Gastroesophageal sphincter (tissue), 4 donors: ENCODE data around the gene PRKRA. TPM values are rescaled to one million over a fixed set of nuclear protein-coding genes. Genes with fewer than 3 reads are reported as not detected.

Experiments
- ATAC-seq: fragments of 150-250 bp; one replicate; pipeline ENCODE4 v1.9.1; 2016; ENCODE audit warnings: mild to moderate bottlenecking, moderate library complexity
- H3K27ac ChIP-seq, 4 donors: fragments of 200-600 bp; sonication (generic) in 3 of 4; 1 replicate in 3 of 4; 2 replicates in 1 of 4; pipeline ENCODE4 v1.5.1; 2016 to 2019
- H3K27me3 ChIP-seq: fragments of 200-600 bp; sonication (generic); one replicate; pipeline ENCODE4 v1.5.1; 2019
- H3K36me3 ChIP-seq, 2 donors: fragments of 200-600 bp; sonication (generic); one replicate each; pipeline ENCODE4 v1.5.1; 2019; ENCODE audit warnings: control low read depth in 1 of 2
- H3K4me1 ChIP-seq, 3 donors: fragments of 200-600 bp; sonication (generic); 1 replicate in 2 of 3; 2 replicates in 1 of 3; pipeline ENCODE4 v1.5.1; 2016 to 2019; ENCODE audit warnings: control low read depth in 2 of 3
- H3K4me3 ChIP-seq, 2 donors: fragments of 200-600 bp; sonication (generic); one replicate each; pipeline ENCODE4 v1.5.1; 2019; ENCODE audit warnings: mild to moderate bottlenecking in 1 of 2, moderate library complexity in 1 of 2
- H3K9me3 ChIP-seq, 3 donors: fragments of 200-600 bp; sonication (generic); one replicate each; pipeline ENCODE4 v1.5.1; 2017 to 2019; ENCODE audit warnings: control low read depth in 2 of 3
- CTCF ChIP-seq, 4 experiments: fragments of 200-600 bp in 2 of 4; fragments of 450-650 bp in 2 of 4; sonication (generic) in 1 of 4; IDR thresholded peaks; one replicate each; pipeline ENCODE4 v1.5.1; 2017 to 2019; ENCODE audit warnings: antibody characterized with exemption in 4 of 4, mild to moderate bottlenecking in 2 of 4, moderate library complexity in 2 of 4
- EP300 ChIP-seq: sonication (generic); formaldehyde crosslinking; IDR thresholded peaks from one replicate; pipeline ENCODE4 v1.6.1; 2017; ENCODE audit warnings: antibody characterized with exemption, mild to moderate bottlenecking
- POLR2A ChIP-seq, 2 donors: fragments of 450-650 bp; IDR thresholded peaks; one replicate each; pipeline ENCODE4 v1.6.1; 2017; ENCODE audit warnings: antibody characterized with exemption in 2 of 2, mild to moderate bottlenecking in 2 of 2, moderate library complexity in 1 of 2
- POLR2AphosphoS5 ChIP-seq: sonication (generic); formaldehyde crosslinking; IDR thresholded peaks from one replicate; pipeline ENCODE4 v1.6.1; 2017; ENCODE audit warnings: antibody characterized with exemption
- WGBS, 2 donors: methylation state at CpG; one replicate each; pipeline ENCODE4 v1.1.5; 2018; ENCODE audit warnings: low coverage in 1 of 2; 5-methylcytosine and 5-hydroxymethylcytosine counted together
- total RNA-seq, 4 donors: library from RNA; depleted of rRNA; stranded (reverse); fragments of >200 nt; gene quantifications; one replicate each; pipeline ENCODE4 v1.1.0, GENCODE V29; 2016

Gene PRKRA
- total RNA-seq, 4 donors from 2014 or later, result 72.2 to 89.9 (median 82.4) TPM

GRCh38 chr2:178479758-178480226 is 28.8 kb upstream of the PRKRA start:
- H3K27ac ChIP-seq, result peak overlapping the region; percentile 93 to 98 (median 94)
- no peaks in the 10 kb centered on the region for H3K9me3 ChIP-seq
- peak overlapping the region; percentile 77 to 89 for H3K4me3 ChIP-seq
- ATAC-seq, result no peak
- TF ChIP-seq POLR2AphosphoS5 (no peak), POLR2A (IDR thresholded peaks at IDR 0.05) (no peak), CTCF (IDR thresholded peaks at IDR 0.05) (no peak), EP300 (no peak)
- H3K36me3 ChIP-seq, result no peaks in the 10 kb centered on the region
- no peaks in the 10 kb centered on the region for H3K27me3 ChIP-seq
- 25 to 52% methylated on average over 3 to 16 of the region's 19 CpGs for WGBS, 2 donors
- peaks cover 16 to 66% (median 19%) of the 10 kb centered on the region in 3 donors for H3K4me1 ChIP-seq

- H3K9me3 ChIP-seq, result no peaks in the 10 kb centered on the region
- no peak for ATAC-seq
- H3K27me3 ChIP-seq, result no peaks in the 10 kb centered on the region
- WGBS, 2 donors, result 53 to 67% methylated on average over 4 of the region's 4 CpGs
- peak overlapping the region; percentile 68 to 88 for H3K4me3 ChIP-seq
- peak overlapping the region; percentile 93 to 98 (median 94) for H3K27ac ChIP-seq
- peaks cover 12 to 65% (median 19%) of the 10 kb centered on the region in 3 donors for H3K4me1 ChIP-seq
- H3K36me3 ChIP-seq, result no peaks in the 10 kb centered on the region
- TF ChIP-seq CTCF (IDR thresholded peaks at IDR 0.05) (no peak), POLR2AphosphoS5 (no peak), POLR2A (IDR thresholded peaks at IDR 0.05) (no peak), EP300 (no peak)
Measured at GRCh38 chr2:178479275-178479616, 28.3 kb upstream of the PRKRA start.

- Histone ChIP-seq H3K9me3 (no peaks in the 10 kb centered on the region), H3K27me3 (no peaks in the 10 kb centered on the region), H3K36me3 (no peaks in the 10 kb centered on the region), H3K27ac (peak within 1 kb of the TSS; percentile 93 to 98 (median 94)), H3K4me3 (peak within 1 kb of the TSS; percentile 68 to 88), H3K4me1 (peaks cover 12 to 65% (median 19%) of the 10 kb centered on the region in 3 donors)
- peak; percentile 85 for ATAC-seq
- 4 to 9% methylated on average over 19 to 31 of the region's 56 CpGs for WGBS, 2 donors
- TF ChIP-seq EP300, result no peak
- peak; percentile 63 to 83 for TF ChIP-seq POLR2A (IDR thresholded peaks at IDR 0.05)
- TF ChIP-seq POLR2AphosphoS5, result peak; percentile 85
- peak; percentile 29 to 83 (median 65) for TF ChIP-seq CTCF (IDR thresholded peaks at IDR 0.05)
Measured at GRCh38 chr2:178478439-178479274, 27.7 kb upstream of the PRKRA start, which contains the start of gene FKBP7. FKBP7 (minus strand) TSS chr2:178478600; CDS start chr2:178478499, 101 bp downstream.

GRCh38 chr2:178478130-178478438 is 27.1 kb upstream of the PRKRA start:
- Histone ChIP-seq H3K27me3 (no peaks in the 10 kb centered on the region), H3K4me1 (peaks cover 12 to 64% (median 19%) of the 10 kb centered on the region in 3 donors), H3K4me3 (peak overlapping the region; percentile 68 to 88), H3K9me3 (no peaks in the 10 kb centered on the region), H3K27ac (peak overlapping the region; percentile 93 to 98 (median 94)), H3K36me3 (no peaks in the 10 kb centered on the region)
- TF ChIP-seq POLR2AphosphoS5 (no peak), CTCF (IDR thresholded peaks at IDR 0.05) (no peak), POLR2A (IDR thresholded peaks at IDR 0.05) (no peak), EP300 (no peak)
- ATAC-seq, result no peak
- WGBS, 2 donors, result 0 to 1% methylated on average over 8 to 10 of the region's 10 CpGs
